ENCODE results near the gene SELENOP.

- TF ChIP-seq CTCF (IDR thresholded peaks at IDR 0.05), result no peak
- TF ChIP-seq POLR2A (IDR thresholded peaks at IDR 0.05), result no peak
Observed at GRCh38 chr5:42836070-42836769, 24.5 kb upstream of the SELENOP start.

All from tibial nerve (tissue), 3 donors.